NCI-H748 treated with DMSO at 0.1 percent for 48 hours (cell line): ENCODE data around the gene ARPP21.

ENCODE experiments used
- DNase-seq: peaks from one replicate; lab custom pipeline; 2025; lab: John Stamatoyannopoulos, UW

Gene ARPP21

DNA sequence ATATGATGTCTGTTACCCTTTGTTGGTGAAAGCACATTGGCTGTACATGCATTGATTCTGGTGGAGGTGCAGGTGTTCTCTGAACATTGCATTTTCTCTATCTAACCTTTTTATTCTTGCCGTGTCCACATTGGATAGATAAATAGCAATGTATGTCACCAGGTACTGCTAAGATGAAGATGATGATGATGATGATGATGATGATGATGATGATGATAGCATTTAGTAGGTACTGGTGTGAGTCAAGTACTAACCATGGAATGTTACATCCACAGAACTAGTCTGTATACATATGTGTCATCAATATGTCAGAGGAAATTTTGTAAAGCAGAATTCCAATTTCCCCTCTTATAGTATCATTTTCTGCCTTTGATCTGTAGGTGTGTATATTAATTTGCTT is 36.3 kb downstream of the ARPP21 start:
- no peak for DNase-seq

DNA sequence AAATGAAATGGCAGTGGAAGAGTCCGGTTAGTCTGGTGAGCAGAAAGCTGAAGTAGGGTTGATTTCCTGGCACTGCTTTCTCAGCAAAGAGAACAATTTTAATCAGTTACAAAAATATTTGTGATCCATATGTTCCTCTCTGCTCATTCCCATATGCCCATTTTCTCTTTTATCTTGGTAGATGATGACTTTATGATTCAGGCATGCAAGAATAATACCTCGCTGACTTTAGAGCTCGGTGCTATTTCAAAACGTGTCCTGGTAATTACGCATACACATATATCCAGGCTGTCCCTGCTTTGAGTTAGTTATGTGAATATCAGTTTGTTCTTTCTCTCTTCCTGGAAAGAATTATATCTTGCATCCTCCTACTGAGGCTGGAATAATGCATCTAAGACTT is 38.5 kb downstream of the ARPP21 start:
- no peak for DNase-seq

GRCh38 chr3:35678643-35679161 is 39.4 kb downstream of the ARPP21 start:
- DNase-seq: no peak

DNA sequence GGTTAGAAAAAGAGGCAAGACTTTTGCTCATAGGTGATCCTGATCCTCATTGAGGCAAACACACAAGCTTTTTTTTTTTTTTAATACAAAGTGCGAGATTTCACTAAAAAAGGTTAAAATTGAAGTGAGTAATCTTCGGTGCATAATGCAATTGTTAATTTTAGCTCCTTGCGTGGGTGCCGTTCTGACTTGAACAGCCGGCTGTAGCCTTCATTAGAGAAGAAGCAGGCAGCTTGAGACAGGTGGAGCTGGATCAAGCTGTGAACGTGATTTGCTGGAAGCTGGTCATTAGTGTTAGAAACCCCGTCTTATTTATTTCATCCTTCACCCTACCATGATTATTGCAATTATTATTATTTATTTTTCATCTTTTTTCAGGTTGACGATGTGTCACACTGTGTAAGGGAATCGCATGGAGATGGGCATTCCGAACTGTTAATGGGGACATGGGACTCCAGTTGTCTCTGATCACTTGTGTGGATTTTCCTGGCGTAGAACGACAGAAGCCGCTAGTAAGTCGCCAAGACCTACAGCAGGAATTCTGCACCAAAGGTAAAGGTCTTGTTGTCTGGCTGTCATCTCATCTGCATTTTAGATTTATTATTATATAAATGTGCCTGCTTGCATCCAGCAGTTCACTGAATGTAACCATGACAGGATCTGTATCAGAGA is 40.2 kb downstream of the ARPP21 start:
- DNase-seq: no peak

- DNase-seq: no peak
Observed at GRCh38 chr3:35680866-35681650, 41.7 kb downstream of the ARPP21 start.

- DNase-seq: no peak
Observed at GRCh38 chr3:35685153-35685552, 45.8 kb downstream of the ARPP21 start.

DNA sequence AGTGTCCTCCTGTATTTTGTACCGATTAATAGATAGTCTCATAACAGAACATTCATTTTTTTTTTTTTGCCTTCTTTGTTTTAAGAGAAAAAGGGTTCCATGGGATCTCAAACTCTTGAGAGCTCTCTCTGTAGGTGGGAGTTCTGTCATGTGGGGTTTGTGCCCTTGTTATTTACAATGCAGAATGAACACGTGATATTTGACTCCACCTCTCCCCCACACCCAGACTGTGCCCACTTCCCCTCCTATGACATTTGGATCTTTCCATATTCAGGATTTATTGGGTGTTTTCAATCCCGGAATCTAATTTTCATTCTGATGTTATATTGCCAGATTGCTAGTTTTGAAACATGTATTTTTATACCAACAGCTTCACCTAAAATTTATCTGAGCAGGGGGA is 49.5 kb downstream of the ARPP21 start:
- no peak for DNase-seq

GRCh38 chr3:35690271-35690670 is 50.9 kb downstream of the ARPP21 start:
- DNase-seq: no peak

DNA sequence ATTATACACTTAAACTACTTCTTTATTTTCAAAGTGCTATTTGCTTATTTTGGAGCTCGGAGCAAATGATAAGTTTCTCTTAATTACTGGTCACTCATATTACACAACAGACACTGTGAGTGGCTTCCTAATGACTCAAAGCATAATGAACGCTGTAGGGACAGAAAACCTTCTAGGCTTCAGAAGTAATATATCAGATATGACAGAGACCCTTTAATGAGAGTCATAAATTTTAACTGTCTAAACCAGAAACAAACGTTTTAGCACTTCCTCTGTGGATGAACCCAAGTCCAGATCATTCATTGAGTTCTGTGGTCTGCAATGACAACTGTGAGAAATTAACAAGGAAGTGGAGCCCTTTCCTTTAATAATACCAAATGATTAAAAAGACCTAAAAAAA is 66.6 kb downstream of the ARPP21 start:
- no peak for DNase-seq

GRCh38 chr3:35707904-35708303 is 68.6 kb downstream of the ARPP21 start:
- DNase-seq: no peak

- no peak for DNase-seq
Observed at GRCh38 chr3:35708394-35709271, 69.3 kb downstream of the ARPP21 start.

GRCh38 chr3:35709691-35710090 is 70.4 kb downstream of the ARPP21 start:
- no peak for DNase-seq

DNA sequence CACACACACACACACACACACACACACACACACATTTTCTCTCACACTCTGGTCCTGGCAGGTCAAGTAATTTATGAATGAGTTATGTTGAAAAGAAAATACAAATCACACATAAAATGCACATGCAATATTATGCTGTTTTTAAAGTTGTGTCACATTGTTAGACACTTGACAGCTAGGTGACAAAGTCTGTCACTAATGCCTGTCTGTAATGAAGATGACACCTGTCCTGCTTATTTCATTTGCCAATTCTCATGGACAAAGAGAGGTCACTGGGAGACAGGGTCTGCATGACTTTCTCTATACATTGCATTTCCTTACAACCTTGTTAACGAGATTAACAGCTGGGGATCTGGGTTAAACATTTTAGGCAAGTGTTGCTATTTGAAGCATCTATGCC is 71.2 kb downstream of the ARPP21 start:
- no peak for DNase-seq

GRCh38 chr3:35718921-35719320 is 79.6 kb downstream of the ARPP21 start:
- no peak for DNase-seq

GRCh38 chr3:35721628-35722027 is 82.3 kb downstream of the ARPP21 start:
- no peak for DNase-seq

GRCh38 chr3:35722902-35723301 is 83.6 kb downstream of the ARPP21 start:
- no peak for DNase-seq

DNA sequence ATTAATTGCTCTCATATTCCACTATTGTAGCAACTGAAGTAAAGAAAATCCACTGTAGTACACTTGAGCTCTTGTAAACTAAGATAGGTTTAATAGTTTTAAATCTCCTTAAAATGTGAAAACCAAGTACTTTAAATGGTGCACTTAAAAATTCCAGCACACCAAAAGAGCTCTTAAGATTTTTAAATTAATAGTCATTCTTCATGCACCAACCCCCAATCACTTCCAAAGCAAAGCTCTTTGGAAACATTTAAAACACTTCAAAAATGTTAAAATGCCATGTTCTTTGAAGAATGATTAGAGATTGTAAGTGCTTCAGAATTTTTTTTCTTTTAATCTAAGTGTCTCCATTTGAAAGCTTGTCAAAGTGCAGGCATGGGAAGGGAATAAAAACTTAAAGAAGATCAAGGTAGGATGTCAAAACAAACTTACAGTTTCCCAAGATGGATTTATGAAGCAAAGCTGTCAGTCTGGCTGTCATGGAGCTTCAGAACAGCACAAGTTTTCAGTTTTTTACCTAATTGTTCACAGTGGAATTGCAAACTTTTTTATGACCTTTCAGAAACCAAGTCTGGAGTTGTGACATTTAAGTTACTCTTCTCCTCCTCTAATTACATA is 84.3 kb downstream of the ARPP21 start:
- no peak for DNase-seq

DNA sequence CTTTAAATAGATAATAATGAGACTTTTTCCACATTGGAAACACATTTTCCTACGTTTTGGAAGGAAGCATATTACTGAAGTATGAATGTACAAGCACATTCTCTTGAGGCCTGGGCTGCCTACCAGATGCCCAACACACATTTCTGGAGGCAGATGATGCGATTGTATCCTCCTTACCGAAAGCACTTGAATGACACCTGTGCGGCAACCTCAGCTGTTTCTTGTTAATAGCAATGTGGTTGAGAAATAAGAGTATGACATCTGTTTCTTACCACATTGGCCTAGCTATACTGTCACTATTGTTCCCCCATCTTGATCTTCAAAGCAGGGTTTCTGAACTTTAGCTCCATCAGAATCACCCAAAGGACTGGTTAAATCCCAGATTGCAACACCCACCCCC is 84.8 kb downstream of the ARPP21 start:
- DNase-seq: no peak

- DNase-seq: no peak
Observed at GRCh38 chr3:35727179-35727578, 87.9 kb downstream of the ARPP21 start.

DNA sequence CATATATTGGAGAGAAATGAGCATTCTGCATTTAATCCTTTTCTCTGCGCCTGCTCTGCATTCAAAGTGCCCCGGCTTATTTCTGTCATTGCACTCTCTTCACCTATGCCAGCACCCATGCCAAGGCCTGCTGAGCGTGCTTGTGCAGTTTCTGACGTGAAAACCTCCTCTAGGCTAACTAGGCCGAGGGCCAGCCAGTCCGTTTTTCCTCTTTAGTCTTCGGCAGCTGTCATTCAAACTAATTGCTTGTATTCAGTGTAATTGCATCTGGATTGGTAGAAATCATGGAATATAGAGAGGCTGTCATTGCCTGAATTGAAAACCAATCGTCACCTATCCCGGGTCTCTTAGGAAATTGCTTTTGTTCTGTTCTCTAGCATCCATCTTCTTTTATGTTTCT is 94.0 kb downstream of the ARPP21 start:
- no peak for DNase-seq

- no peak for DNase-seq
Observed at GRCh38 chr3:35733864-35734263, 94.5 kb downstream of the ARPP21 start.

DNA sequence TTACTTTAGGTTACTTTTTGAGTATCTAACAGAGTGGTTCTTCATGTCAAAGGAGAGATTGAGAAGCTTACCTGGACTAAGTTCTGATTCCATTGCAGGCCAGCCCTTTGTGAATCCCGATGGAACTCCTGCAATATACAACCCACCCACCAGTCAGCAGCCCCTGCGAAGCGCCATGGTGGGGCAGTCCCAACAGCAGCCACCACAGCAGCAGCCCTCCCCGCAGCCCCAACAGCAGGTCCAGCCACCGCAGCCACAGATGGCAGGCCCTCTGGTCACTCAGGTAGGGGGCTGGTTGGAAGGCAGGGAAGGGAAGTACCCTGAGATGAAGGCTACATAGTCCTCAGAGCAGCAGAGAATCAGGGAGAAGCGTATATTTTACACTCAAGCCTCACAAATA is 97.8 kb downstream of the ARPP21 start:
- DNase-seq: no peak
